Astrocyte (in vitro differentiated cells and primary cell): Measurements from ENCODE around the gene MUC6. TPM values are rescaled to one million over a fixed set of nuclear protein-coding genes. Genes with fewer than 3 reads are reported as not detected.

Source experiments
- DNase-seq: peaks from one replicate; pipeline ENCODE4 v3.0.0-alpha.2; 2010; ENCODE audit warnings: low read depth
- FAIRE-seq: peaks from 2 replicates; lab custom pipeline; 2011; peaks lifted over from hg19 to GRCh38; lab: Jason Lieb, UNC
- H2AFZ ChIP-seq: 2 replicates; pipeline ENCODE4 v1.6.0; 2012; ENCODE audit warnings: low read depth, low read length, inconsistent platforms
- H3K27ac ChIP-seq: 2 replicates; pipeline ENCODE4 v1.5.1; 2011; ENCODE audit warnings: low read depth, low read length, inconsistent platforms
- H3K27me3 ChIP-seq: 2 replicates; pipeline ENCODE4 v1.6.0; 2011; ENCODE audit warnings: low read length, inconsistent platforms; ENCODE audit not compliant: insufficient read depth
- H3K36me3 ChIP-seq: 2 replicates; pipeline ENCODE4 v1.5.1; 2011; ENCODE audit warnings: low read length, inconsistent platforms; ENCODE audit not compliant: insufficient read depth
- H3K4me1 ChIP-seq: 2 replicates; pipeline ENCODE4 v1.5.1; 2011; ENCODE audit warnings: low read length, inconsistent platforms; ENCODE audit not compliant: insufficient read depth
- H3K4me2 ChIP-seq: 2 replicates; pipeline ENCODE4 v1.6.0; 2012; ENCODE audit warnings: low read length, inconsistent platforms
- H3K4me3 ChIP-seq: 2 replicates; pipeline ENCODE4 v1.5.1; 2011; ENCODE audit warnings: low read depth, mild to moderate bottlenecking, low read length, inconsistent platforms; ENCODE audit not compliant: insufficient read depth
- H3K79me2 ChIP-seq: 2 replicates; pipeline ENCODE4 v1.6.0; 2012; ENCODE audit warnings: mild to moderate bottlenecking, low read length, inconsistent platforms; ENCODE audit not compliant: insufficient read depth
- H3K9ac ChIP-seq: 2 replicates; pipeline ENCODE4 v1.6.0; 2012; ENCODE audit warnings: mild to moderate bottlenecking, low read length, inconsistent platforms
- H3K9me3 ChIP-seq: 2 replicates; pipeline ENCODE4 v1.5.1; 2012; ENCODE audit warnings: low read depth, mild to moderate bottlenecking, low read length, inconsistent platforms; ENCODE audit not compliant: insufficient read depth
- H4K20me1 ChIP-seq: 2 replicates; pipeline ENCODE4 v1.6.0; 2012; ENCODE audit warnings: low read length, inconsistent platforms; ENCODE audit not compliant: insufficient read depth
- H3K27ac Mint-ChIP-seq: one replicate; pipeline ENCODE4 v1.8.0; 2021; ENCODE audit warnings: mild to moderate bottlenecking, mixed read lengths; ENCODE audit not compliant: unreplicated experiment
- H3K27me3 Mint-ChIP-seq: one replicate; pipeline ENCODE4 v1.8.0; 2021; ENCODE audit warnings: low read depth, mixed read lengths; ENCODE audit not compliant: unreplicated experiment
- H3K36me3 Mint-ChIP-seq: one replicate; pipeline ENCODE4 v1.8.0; 2021; ENCODE audit warnings: low read depth, mixed read lengths; ENCODE audit not compliant: unreplicated experiment
- H3K4me1 Mint-ChIP-seq: one replicate; pipeline ENCODE4 v1.8.0; 2021; ENCODE audit warnings: low read depth, mixed read lengths; ENCODE audit not compliant: unreplicated experiment
- H3K4me3 Mint-ChIP-seq: one replicate; pipeline ENCODE4 v1.8.0; 2021; ENCODE audit warnings: mild to moderate bottlenecking, moderate library complexity, mixed read lengths; ENCODE audit not compliant: unreplicated experiment
- H3K9me3 Mint-ChIP-seq: one replicate; pipeline ENCODE4 v1.8.0; 2021; ENCODE audit warnings: mild to moderate bottlenecking, mixed read lengths; ENCODE audit not compliant: unreplicated experiment
- CTCF ChIP-seq: IDR thresholded peaks from 2 replicates; pipeline ENCODE4 v1.5.1; 2011; ENCODE audit warnings: low read depth, mild to moderate bottlenecking, inconsistent platforms, low read length, moderate library complexity; ENCODE audit not compliant: insufficient read depth
- EZH2 ChIP-seq: IDR thresholded peaks from 2 replicates; pipeline ENCODE4 v1.6.1; 2012; ENCODE audit warnings: mild to moderate bottlenecking, low read length, inconsistent platforms; ENCODE audit not compliant: insufficient read depth
- total RNA-seq: library from RNA; stranded (reverse); gene quantifications from 2 replicates; pipeline ENCODE4 v1.2.1, GENCODE V29; 2021

The MUC6 gene
- total RNA-seq, 1 donor from 2014 or later: not detected

GRCh38 chr11:980438-981357 lies 55.8 kb downstream of the MUC6 start:
- no peak for FAIRE-seq

GRCh38 chr11:978781-979180 lies 57.7 kb downstream of the MUC6 start:
- H3K4me3 Mint-ChIP-seq: no peak overlapping the region
- Histone ChIP-seq H3K4me1 (peaks cover 7% of the 10 kb centered on the region), H3K27ac (no peak overlapping the region), H3K27me3 (no peaks in the 10 kb centered on the region), H3K4me3 (no peak overlapping the region), H3K9me3 (no peaks in the 10 kb centered on the region), H3K79me2 (peaks cover 7% of the 10 kb centered on the region), H3K4me2 (no peak overlapping the region), H4K20me1 (peaks cover 84% of the 10 kb centered on the region), H3K9ac (no peak overlapping the region), H2AFZ (no peak overlapping the region), H3K36me3 (peaks cover 2% of the 10 kb centered on the region)
- peaks cover 7% of the 10 kb centered on the region for H3K36me3 Mint-ChIP-seq
- no peaks in the 10 kb centered on the region for H3K27me3 Mint-ChIP-seq
- H3K9me3 Mint-ChIP-seq: peaks cover 2% of the 10 kb centered on the region
- H3K4me1 Mint-ChIP-seq: peaks cover 3% of the 10 kb centered on the region
- peak overlapping the region; percentile 26 for H3K27ac Mint-ChIP-seq
- no peak for TF ChIP-seq EZH2
- TF ChIP-seq CTCF: no peak
- DNase-seq: no peak
- no peak for FAIRE-seq

More at GRCh38 chr11:980438-981357, 55.8 kb downstream of the MUC6 start:
- no peaks in the 10 kb centered on the region for H3K9me3 ChIP-seq
- peaks cover 9% of the 10 kb centered on the region for H3K79me2 ChIP-seq
- Mint-ChIP-seq H3K4me1 (peaks cover 3% of the 10 kb centered on the region), H3K27me3 (no peaks in the 10 kb centered on the region), H3K27ac (no peak overlapping the region), H3K9me3 (no peaks in the 10 kb centered on the region), H3K4me3 (no peak overlapping the region), H3K36me3 (peaks cover 6% of the 10 kb centered on the region)
- no peak overlapping the region for H3K4me2 ChIP-seq
- H3K36me3 ChIP-seq: peaks cover 6% of the 10 kb centered on the region
- H3K27me3 ChIP-seq: no peaks in the 10 kb centered on the region
- H4K20me1 ChIP-seq: peaks cover 76% of the 10 kb centered on the region
- no peak overlapping the region for H3K4me3 ChIP-seq
- H3K9ac ChIP-seq: no peak overlapping the region
- no peak overlapping the region for H3K27ac ChIP-seq
- TF ChIP-seq EZH2 (no peak), CTCF (no peak)
- DNase-seq: peak; percentile 34
- peaks cover 7% of the 10 kb centered on the region for H3K4me1 ChIP-seq
- H2AFZ ChIP-seq: no peak overlapping the region
